IMR-90 (cell line): Measurements from ENCODE around the gene DENND1B. TPM values are rescaled to one million over a fixed set of nuclear protein-coding genes. Genes with fewer than 3 reads are reported as not detected.

Source experiments
- ATAC-seq: fragments of 200-7000 bp; cut with Tn5 transposase; 2 replicates; pipeline ENCODE4 v1.9.1; 2020; ENCODE audit warnings: low read depth, mild to moderate bottlenecking, moderate library complexity
- BruUV-seq: library from RNA; stranded (reverse); fragments of 400-500 nt; replicated peaks from 2 replicates; lab custom pipeline; 2021; lab: Mats Ljungman, UMichigan
- CTCF ChIA-PET: fragments of 300-600 bp; formaldehyde crosslinking; extraction: SDS; loops from one replicate; lab custom pipeline; 2021; ENCODE audit warnings: antibody characterized with exemption; lab: Yijun Ruan, JAX
- POLR2A ChIA-PET: fragments of 300-600 bp; sonication (Branson Sonifier 250); formaldehyde crosslinking; loops from one replicate; lab custom pipeline; 2022; ENCODE audit warnings: antibody characterized with exemption; ENCODE audit not compliant: unreplicated experiment; lab: Charles Lee
- DNase-seq: peaks from one replicate; pipeline ENCODE4 v3.0.0; 2013
- H2AFZ ChIP-seq: replicated peaks from 2 replicates; pipeline ENCODE3; 2013; ENCODE audit warnings: low read length, mild to moderate bottlenecking; ENCODE audit not compliant: poor library complexity
- H2AK5ac ChIP-seq: 2 replicates; pipeline ENCODE4 v1.6.1; 2013; ENCODE audit warnings: low read depth, low read length, inconsistent platforms
- H2AK9ac ChIP-seq: replicated peaks from 2 replicates; pipeline ENCODE3; 2013; ENCODE audit warnings: mild to moderate bottlenecking, low read depth, low read length, moderate library complexity; ENCODE audit not compliant: poor library complexity
- H2BK120ac ChIP-seq: 2 replicates; pipeline ENCODE4 v1.6.1; 2013; ENCODE audit warnings: low read depth, low read length, inconsistent platforms
- H2BK15ac ChIP-seq: 3 replicates; pipeline ENCODE4 v1.6.1; 2013; ENCODE audit warnings: low read depth, low read length, inconsistent platforms
- H2BK20ac ChIP-seq: 2 replicates; pipeline ENCODE4 v1.6.1; 2013; ENCODE audit warnings: low read depth, mild to moderate bottlenecking, inconsistent platforms, low read length, moderate library complexity
- H2BK5ac ChIP-seq: 2 replicates; pipeline ENCODE4 v1.6.1; 2013; ENCODE audit warnings: mild to moderate bottlenecking, low read depth, low read length, inconsistent platforms; ENCODE audit not compliant: poor library complexity, severe bottlenecking
- H3K14ac ChIP-seq: replicated peaks from 2 replicates; pipeline ENCODE4 v1.6.1; 2013; ENCODE audit warnings: low read depth, low read length, inconsistent platforms
- H3K18ac ChIP-seq: 2 replicates; pipeline ENCODE4 v1.6.1; 2013; ENCODE audit warnings: low read depth, low read length, control low read depth
- H3K23ac ChIP-seq: 2 replicates; pipeline ENCODE4 v1.6.1; 2013; ENCODE audit warnings: low read depth, low read length, inconsistent platforms
- H3K27ac ChIP-seq: 2 replicates; pipeline ENCODE4 v1.5.1; 2013; ENCODE audit warnings: mild to moderate bottlenecking, control low read depth, low read length; ENCODE audit not compliant: insufficient read depth
- H3K27me3 ChIP-seq: 2 replicates; pipeline ENCODE4 v1.6.1; 2013; ENCODE audit warnings: low read length; ENCODE audit not compliant: control insufficient read depth, insufficient read depth
- H3K36me3 ChIP-seq: 2 replicates; pipeline ENCODE4 v1.6.1; 2013; ENCODE audit warnings: low read length, mixed read lengths; ENCODE audit not compliant: control insufficient read depth, insufficient read depth
- H3K4ac ChIP-seq: 2 replicates; pipeline ENCODE4 v1.6.1; 2013; ENCODE audit warnings: low read depth, low read length, inconsistent platforms
- H3K4me1 ChIP-seq: 2 replicates; pipeline ENCODE4 v1.6.1; 2013; ENCODE audit warnings: low read length, mixed read lengths; ENCODE audit not compliant: control insufficient read depth, insufficient read depth
- H3K4me2 ChIP-seq: 2 replicates; pipeline ENCODE4 v1.6.1; 2013; ENCODE audit warnings: low read depth, mild to moderate bottlenecking, control low read depth, low read length, moderate library complexity
- H3K4me3 ChIP-seq: 2 replicates; pipeline ENCODE4 v1.5.1; 2013; ENCODE audit warnings: low read depth, mild to moderate bottlenecking, control low read depth, low read length, moderate library complexity; ENCODE audit not compliant: insufficient read depth
- H3K56ac ChIP-seq: 2 replicates; pipeline ENCODE4 v1.6.1; 2013; ENCODE audit warnings: low read length, inconsistent platforms; ENCODE audit not compliant: insufficient read depth; ENCODE audit errors: extremely low read depth
- H3K79me1 ChIP-seq, 2 experiments: 2 replicates each; pipeline ENCODE4 v1.6.1; 2013; ENCODE audit warnings: low read length in 2 of 2, inconsistent platforms in 1 of 2, low read depth in 1 of 2
- H3K9ac ChIP-seq: 2 replicates; pipeline ENCODE4 v1.6.1; 2013; ENCODE audit warnings: low read depth, low read length, control low read depth
- H3K9me1 ChIP-seq: 2 replicates; pipeline ENCODE4 v1.6.1; 2013; ENCODE audit warnings: low read length, inconsistent platforms; ENCODE audit not compliant: insufficient read depth
- H3K9me3 ChIP-seq: 2 replicates; pipeline ENCODE4 v1.6.1; 2013; ENCODE audit warnings: low read length; ENCODE audit not compliant: control insufficient read depth, insufficient read depth
- H4K20me1 ChIP-seq: 2 replicates; pipeline ENCODE4 v1.6.1; 2013; ENCODE audit warnings: low read length, inconsistent platforms; ENCODE audit not compliant: insufficient read depth
- H4K5ac ChIP-seq: 2 replicates; pipeline ENCODE4 v1.6.1; 2013; ENCODE audit warnings: mild to moderate bottlenecking, low read depth, low read length, control low read depth
- H4K8ac ChIP-seq, 2 experiments: 2 replicates each; pipeline ENCODE4 v1.6.1; 2013; ENCODE audit warnings: low read depth in 2 of 2, low read length in 2 of 2, control low read depth in 1 of 2, inconsistent platforms in 1 of 2
- H4K91ac ChIP-seq: 2 replicates; pipeline ENCODE4 v1.6.1; 2013; ENCODE audit warnings: low read depth, low read length, inconsistent platforms; ENCODE audit not compliant: insufficient read depth
- CEBPB ChIP-seq: IDR thresholded peaks from 2 replicates; pipeline ENCODE4 v1.6.1; 2012; ENCODE audit warnings: low read depth, low read length, improper control_type of control experiment
- ELK1 ChIP-seq: fragments of 150-350 bp; IDR thresholded peaks from 2 replicates; pipeline ENCODE4 v1.6.1; 2016; ENCODE audit warnings: low read depth, mild to moderate bottlenecking, low read length, moderate library complexity, borderline replicate concordance
- RAD21 ChIP-seq: IDR thresholded peaks from 2 replicates; pipeline ENCODE4 v1.6.1; 2012; ENCODE audit warnings: low read length, improper control_type of control experiment
- WGBS, 2 experiments: methylation state at CpG; one replicate each; pipeline versions ENCODE4 v1.1.5 to v1.1.7; 2013; ENCODE audit warnings: missing lambda C conversion rate in 2 of 2; ENCODE audit not compliant: insufficient read length in 1 of 2; ENCODE audit errors: extremely low coverage in 2 of 2; 5-methylcytosine and 5-hydroxymethylcytosine counted together
- dilution Hi-C: fragments of 300-500 bp; cut with HindIII; formaldehyde crosslinking; loops from one replicate; pipeline ENCODE4 v1.14.3; 2018; ENCODE audit warnings: low sequenced_read_pairs; ENCODE audit not compliant: unreplicated experiment
- in situ Hi-C: fragments of 300-500 bp; cut with MboI; formaldehyde crosslinking; loops from 3 replicates; pipeline ENCODE4 v1.14.3; 2019; ENCODE audit warnings: low sequenced_read_pairs, inconsistent platforms, mixed read lengths
- intact Hi-C: fragments of 100-400 bp; cut with micrococcal nuclease; formaldehyde crosslinking; loops from 2 replicates; pipeline ENCODE4 v1.10.0; 2022
- polyA plus RNA-seq, 3 experiments: library from polyadenylated mRNA; depleted of rRNA; stranded (reverse); fragments of >200 nt; gene quantifications; 2 replicates each; pipeline ENCODE4 v1.2.3, GENCODE V29; 2012; ENCODE audit warnings: low replicate concordance in 1 of 3
- total RNA-seq: library from RNA; depleted of rRNA; stranded (reverse); fragments of >200 nt; gene quantifications from 2 replicates; pipeline ENCODE4 v1.2.3, GENCODE V29; 2012

The DENND1B gene
- total and polyA plus RNA-seq, 2 of the 4 experiments (the other 2 are of a cell fraction), result 4.0 to 24.2 TPM

- H3K27me3 ChIP-seq, result no peaks in the 10 kb centered on the region
- H2AFZ ChIP-seq, result no peak overlapping the region
- no peak overlapping the region for H4K8ac ChIP-seq
- H3K36me3 ChIP-seq, result no peaks in the 10 kb centered on the region
- TF ChIP-seq RAD21 (no peak), ELK1 (no peak), CEBPB (peak; percentile 36; the same call in 1 of the 2 replicates)
- no peak overlapping the region for H3K9ac ChIP-seq
- CTCF ChIA-PET, result no interaction called here
- ATAC-seq (no peak), DNase-seq (peak; percentile 59)
- H3K18ac ChIP-seq, result no peak overlapping the region
- in situ Hi-C loops, result no loop called here
- H3K23ac ChIP-seq, result no peak overlapping the region
- no peaks in the 10 kb centered on the region for H3K9me1 ChIP-seq
- H4K5ac ChIP-seq, result no peak overlapping the region
- no peak overlapping the region for H2AK9ac ChIP-seq
- dilution Hi-C loops, result no loop called here
- H3K56ac ChIP-seq, result no peak overlapping the region
- no peaks in the 10 kb centered on the region for H4K20me1 ChIP-seq
- POLR2A ChIA-PET, result no interaction called here
- no peak overlapping the region for H3K4me3 ChIP-seq
- no peak overlapping the region for H3K4ac ChIP-seq
- H2AK5ac ChIP-seq, result no peak overlapping the region
- no peak overlapping the region for H3K14ac ChIP-seq
- intact Hi-C loops, result no loop called here
- no peak overlapping the region for H4K91ac ChIP-seq
- H2BK20ac ChIP-seq, result no peak overlapping the region
- no peak overlapping the region; the same call in 1 of the 2 replicates for H3K4me2 ChIP-seq
- no peak overlapping the region for H2BK5ac ChIP-seq
- no peak overlapping the region for H2BK120ac ChIP-seq
- no peaks in the 10 kb centered on the region for H3K9me3 ChIP-seq
- H2BK15ac ChIP-seq, result no peak overlapping the region
- no peaks in the 10 kb centered on the region; the same call in 1 of the 2 replicates for H3K4me1 ChIP-seq
- WGBS, 2 experiments, result no CpG with 5 or more reads among the region's 2 CpGs
- peaks cover 3 to 9% of the 10 kb centered on the region in 2 experiments; a peak in 1 of 4 replicates for H3K79me1 ChIP-seq
- no peak overlapping the region for H3K27ac ChIP-seq
- no TSS peak for BruUV-seq
Measured at GRCh38 chr1:197696372-197696771, 78.9 kb downstream of the DENND1B start.
